ENCODE results near the gene SIRT3.

- TF ChIP-seq CTCF (IDR thresholded peaks at IDR 0.05), result no peak
- TF ChIP-seq POLR2AphosphoS5 (IDR thresholded peaks at IDR 0.05), result no peak
- no peak for TF ChIP-seq POLR2A (IDR thresholded peaks at IDR 0.05)
- TF ChIP-seq EP300 (IDR thresholded peaks at IDR 0.05), result no peak
These were observed 22.1 kb downstream of the SIRT3 start for GRCh38 chr11:214083-214482.
